Astrocyte (in vitro differentiated cells and primary cell): ENCODE results near the gene MAML2. TPM values are rescaled to one million over a fixed set of nuclear protein-coding genes. Genes with fewer than 3 reads are reported as not detected.
A peak's percentile ranks its signal among the peaks of the same experiment; 100 is the strongest.

ENCODE experiments used
- DNase-seq: peaks from one replicate; pipeline ENCODE4 v3.0.0-alpha.2; 2010; ENCODE audit warnings: low read depth
- FAIRE-seq: peaks from 2 replicates; lab custom pipeline; 2011; peaks lifted over from hg19 to GRCh38; lab: Jason Lieb, UNC
- H2AFZ ChIP-seq: 2 replicates; pipeline ENCODE4 v1.6.0; 2012; ENCODE audit warnings: low read depth, low read length, inconsistent platforms
- H3K27ac ChIP-seq: 2 replicates; pipeline ENCODE4 v1.5.1; 2011; ENCODE audit warnings: low read depth, low read length, inconsistent platforms
- H3K27me3 ChIP-seq: 2 replicates; pipeline ENCODE4 v1.6.0; 2011; ENCODE audit warnings: low read length, inconsistent platforms; ENCODE audit not compliant: insufficient read depth
- H3K36me3 ChIP-seq: 2 replicates; pipeline ENCODE4 v1.5.1; 2011; ENCODE audit warnings: low read length, inconsistent platforms; ENCODE audit not compliant: insufficient read depth
- H3K4me1 ChIP-seq: 2 replicates; pipeline ENCODE4 v1.5.1; 2011; ENCODE audit warnings: low read length, inconsistent platforms; ENCODE audit not compliant: insufficient read depth
- H3K4me2 ChIP-seq: 2 replicates; pipeline ENCODE4 v1.6.0; 2012; ENCODE audit warnings: low read length, inconsistent platforms
- H3K4me3 ChIP-seq: 2 replicates; pipeline ENCODE4 v1.5.1; 2011; ENCODE audit warnings: low read depth, mild to moderate bottlenecking, low read length, inconsistent platforms; ENCODE audit not compliant: insufficient read depth
- H3K79me2 ChIP-seq: 2 replicates; pipeline ENCODE4 v1.6.0; 2012; ENCODE audit warnings: mild to moderate bottlenecking, low read length, inconsistent platforms; ENCODE audit not compliant: insufficient read depth
- H3K9ac ChIP-seq: 2 replicates; pipeline ENCODE4 v1.6.0; 2012; ENCODE audit warnings: mild to moderate bottlenecking, low read length, inconsistent platforms
- H3K9me3 ChIP-seq: 2 replicates; pipeline ENCODE4 v1.5.1; 2012; ENCODE audit warnings: low read depth, mild to moderate bottlenecking, low read length, inconsistent platforms; ENCODE audit not compliant: insufficient read depth
- H4K20me1 ChIP-seq: 2 replicates; pipeline ENCODE4 v1.6.0; 2012; ENCODE audit warnings: low read length, inconsistent platforms; ENCODE audit not compliant: insufficient read depth
- H3K27ac Mint-ChIP-seq: one replicate; pipeline ENCODE4 v1.8.0; 2021; ENCODE audit warnings: mild to moderate bottlenecking, mixed read lengths; ENCODE audit not compliant: unreplicated experiment
- H3K27me3 Mint-ChIP-seq: one replicate; pipeline ENCODE4 v1.8.0; 2021; ENCODE audit warnings: low read depth, mixed read lengths; ENCODE audit not compliant: unreplicated experiment
- H3K36me3 Mint-ChIP-seq: one replicate; pipeline ENCODE4 v1.8.0; 2021; ENCODE audit warnings: low read depth, mixed read lengths; ENCODE audit not compliant: unreplicated experiment
- H3K4me1 Mint-ChIP-seq: one replicate; pipeline ENCODE4 v1.8.0; 2021; ENCODE audit warnings: low read depth, mixed read lengths; ENCODE audit not compliant: unreplicated experiment
- H3K4me3 Mint-ChIP-seq: one replicate; pipeline ENCODE4 v1.8.0; 2021; ENCODE audit warnings: mild to moderate bottlenecking, moderate library complexity, mixed read lengths; ENCODE audit not compliant: unreplicated experiment
- H3K9me3 Mint-ChIP-seq: one replicate; pipeline ENCODE4 v1.8.0; 2021; ENCODE audit warnings: mild to moderate bottlenecking, mixed read lengths; ENCODE audit not compliant: unreplicated experiment
- EZH2 ChIP-seq: IDR thresholded peaks from 2 replicates; pipeline ENCODE4 v1.6.1; 2012; ENCODE audit warnings: mild to moderate bottlenecking, low read length, inconsistent platforms; ENCODE audit not compliant: insufficient read depth
- total RNA-seq: library from RNA; stranded (reverse); gene quantifications from 2 replicates; pipeline ENCODE4 v1.2.1, GENCODE V29; 2021
- TF ChIP-seq, protein P1 (sequence below): IDR thresholded peaks from 2 replicates; pipeline ENCODE4 v1.5.1; 2011; ENCODE audit warnings: low read depth, mild to moderate bottlenecking, inconsistent platforms, low read length, moderate library complexity; ENCODE audit not compliant: insufficient read depth

Gene MAML2
- total RNA-seq, 1 donor from 2014 or later: 27.4 TPM

DNA sequence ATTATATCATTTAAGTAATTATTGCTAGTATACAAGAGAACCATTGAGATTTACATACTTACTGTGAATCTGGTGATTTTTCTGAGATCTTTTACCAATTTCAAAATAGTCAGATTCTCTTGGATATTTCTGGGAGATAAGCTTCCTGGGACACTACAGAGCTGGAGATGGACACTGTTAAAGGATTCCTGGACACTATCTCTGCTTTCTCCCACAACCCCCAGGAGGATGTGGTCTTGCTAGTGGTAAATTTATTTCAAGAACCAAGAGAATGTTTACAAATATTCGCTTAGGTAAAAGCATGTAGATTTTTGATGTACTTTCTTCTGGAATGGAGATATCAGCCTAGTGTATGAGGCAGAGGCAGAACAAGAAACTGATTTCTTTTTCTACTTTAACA lies 33.8 kb upstream of the MAML2 start:
- H3K9ac ChIP-seq: no peak overlapping the region
- FAIRE-seq (no peak), DNase-seq (no peak)
- Mint-ChIP-seq H3K9me3 (no peaks in the 10 kb centered on the region), H3K36me3 (peaks cover 4% of the 10 kb centered on the region), H3K27me3 (no peaks in the 10 kb centered on the region), H3K4me1 (peaks cover 3% of the 10 kb centered on the region), H3K4me3 (no peak overlapping the region), H3K27ac (no peak overlapping the region)
- H2AFZ ChIP-seq: no peak overlapping the region
- no peaks in the 10 kb centered on the region for H3K27me3 ChIP-seq
- no peaks in the 10 kb centered on the region for H3K79me2 ChIP-seq
- no peaks in the 10 kb centered on the region for H3K9me3 ChIP-seq
- H3K36me3 ChIP-seq: peaks cover 11% of the 10 kb centered on the region
- H3K4me3 ChIP-seq: no peak overlapping the region
- no peaks in the 10 kb centered on the region for H4K20me1 ChIP-seq
- no peaks in the 10 kb centered on the region for H3K4me1 ChIP-seq
- TF ChIP-seq, protein P1, sequence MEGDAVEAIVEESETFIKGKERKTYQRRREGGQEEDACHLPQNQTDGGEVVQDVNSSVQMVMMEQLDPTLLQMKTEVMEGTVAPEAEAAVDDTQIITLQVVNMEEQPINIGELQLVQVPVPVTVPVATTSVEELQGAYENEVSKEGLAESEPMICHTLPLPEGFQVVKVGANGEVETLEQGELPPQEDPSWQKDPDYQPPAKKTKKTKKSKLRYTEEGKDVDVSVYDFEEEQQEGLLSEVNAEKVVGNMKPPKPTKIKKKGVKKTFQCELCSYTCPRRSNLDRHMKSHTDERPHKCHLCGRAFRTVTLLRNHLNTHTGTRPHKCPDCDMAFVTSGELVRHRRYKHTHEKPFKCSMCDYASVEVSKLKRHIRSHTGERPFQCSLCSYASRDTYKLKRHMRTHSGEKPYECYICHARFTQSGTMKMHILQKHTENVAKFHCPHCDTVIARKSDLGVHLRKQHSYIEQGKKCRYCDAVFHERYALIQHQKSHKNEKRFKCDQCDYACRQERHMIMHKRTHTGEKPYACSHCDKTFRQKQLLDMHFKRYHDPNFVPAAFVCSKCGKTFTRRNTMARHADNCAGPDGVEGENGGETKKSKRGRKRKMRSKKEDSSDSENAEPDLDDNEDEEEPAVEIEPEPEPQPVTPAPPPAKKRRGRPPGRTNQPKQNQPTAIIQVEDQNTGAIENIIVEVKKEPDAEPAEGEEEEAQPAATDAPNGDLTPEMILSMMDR: no peak
- H3K27ac ChIP-seq: no peak overlapping the region
- no peak overlapping the region for H3K4me2 ChIP-seq

DNA sequence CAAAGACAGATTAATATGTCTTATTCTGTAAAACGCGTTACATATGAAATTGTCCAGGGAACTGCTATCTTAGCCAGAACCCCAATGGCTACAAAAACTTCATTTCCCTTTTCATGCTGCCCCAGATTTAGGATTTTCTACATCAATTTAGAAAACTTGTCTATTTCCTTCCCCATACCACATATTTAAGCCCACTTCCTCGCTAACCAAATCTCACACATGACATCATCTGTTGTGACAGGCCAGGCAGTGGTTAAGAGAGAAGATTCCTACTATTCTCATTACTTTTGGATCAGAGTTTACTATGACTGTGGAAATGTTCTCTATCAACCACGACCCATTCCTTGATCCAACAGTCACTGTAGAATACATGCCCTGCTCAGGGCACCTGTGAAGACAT lies 30.8 kb upstream of the MAML2 start:
- Mint-ChIP-seq H3K4me3 (no peak overlapping the region), H3K27me3 (no peaks in the 10 kb centered on the region), H3K36me3 (peaks cover 13% of the 10 kb centered on the region), H3K27ac (no peak overlapping the region), H3K9me3 (peaks cover 4% of the 10 kb centered on the region), H3K4me1 (peaks cover 3% of the 10 kb centered on the region)
- Histone ChIP-seq H3K4me2 (no peak overlapping the region), H3K4me1 (no peaks in the 10 kb centered on the region), H3K27ac (no peak overlapping the region), H3K9ac (no peak overlapping the region), H3K27me3 (no peaks in the 10 kb centered on the region), H3K79me2 (no peaks in the 10 kb centered on the region), H3K36me3 (peaks cover 8% of the 10 kb centered on the region), H4K20me1 (no peaks in the 10 kb centered on the region), H3K9me3 (no peaks in the 10 kb centered on the region), H3K4me3 (no peak overlapping the region), H2AFZ (no peak overlapping the region)
- FAIRE-seq: no peak
- DNase-seq: no peak
- no peak for TF ChIP-seq EZH2
- TF ChIP-seq, protein P1: no peak

- Histone ChIP-seq H3K9me3 (no peaks in the 10 kb centered on the region), H3K9ac (no peak overlapping the region)
- peak; percentile 39 for FAIRE-seq
Measured at GRCh38 chr11:96367342-96367741, 24.3 kb upstream of the MAML2 start.

More at GRCh38 chr11:96367342-96367741, 24.3 kb upstream of the MAML2 start:
- Histone ChIP-seq H3K4me3 (no peak overlapping the region), H3K4me2 (no peak overlapping the region), H3K27me3 (no peaks in the 10 kb centered on the region), H3K27ac (no peak overlapping the region), H3K79me2 (no peaks in the 10 kb centered on the region), H3K36me3 (peaks cover 20% of the 10 kb centered on the region), H4K20me1 (no peaks in the 10 kb centered on the region), H3K4me1 (no peaks in the 10 kb centered on the region), H2AFZ (no peak overlapping the region)
- Mint-ChIP-seq H3K4me1 (no peaks in the 10 kb centered on the region), H3K4me3 (no peak overlapping the region), H3K27ac (no peak overlapping the region), H3K36me3 (peaks cover 24% of the 10 kb centered on the region), H3K27me3 (no peaks in the 10 kb centered on the region), H3K9me3 (peaks cover 15% of the 10 kb centered on the region)
- no peak for TF ChIP-seq EZH2
- TF ChIP-seq, protein P1: no peak
- DNase-seq: no peak
